ENCODE measurements around the gene SELPLG. TPM values are rescaled to one million over a fixed set of nuclear protein-coding genes. Genes with fewer than 3 reads are reported as not detected.
"Not testable (repeated sequence)": the region's sequence is repeated elsewhere in the genome, so short reads cannot be mapped to it uniquely, and the experiment has no call there.

SELPLG gene
- total and polyA plus RNA-seq, 3 experiments from 2014 or later = 37.0 to 760 (median 37.7) TPM

GRCh38 chr12:108592033-108592909 lies 41.4 kb downstream of the SELPLG start:
- peak in 1 of 5 donors; percentile 20 for DNase-seq
- no peak overlapping the region for H3K4me3 ChIP-seq (ENCODE audit: low read length)
- H3K36me3 ChIP-seq (ENCODE audit: insufficient read depth, low read length) = no peaks in the 10 kb centered on the region
- no peak overlapping the region for H3K27ac ChIP-seq (ENCODE audit: low read depth, low read length)
- Mint-ChIP-seq H3K36me3 (no peaks in the 10 kb centered on the region), H3K27ac (peak overlapping the region in 1 of 8 donors; percentile 50), H3K27me3 (peaks cover 0 to 2% of the 10 kb centered on the region in 2 donors), H3K4me3 (no peak overlapping the region), H3K9me3 (no peaks in the 10 kb centered on the region), H3K4me1 (no peaks in the 10 kb centered on the region)
- H3K4me1 ChIP-seq (ENCODE audit: insufficient read depth, low read length) = no peaks in the 10 kb centered on the region
- CTCF ChIA-PET = no interaction called here
- no peaks in the 10 kb centered on the region for H3K9me3 ChIP-seq (ENCODE audit: low read length)
- H3K27me3 ChIP-seq (ENCODE audit: insufficient read depth, low read length, poor library complexity, severe bottlenecking) = no peaks in the 10 kb centered on the region
- POLR2A ChIA-PET = no interaction called here

- no peaks in the 10 kb centered on the region for H3K9me3 ChIP-seq (ENCODE audit: low read length)
- H3K27ac ChIP-seq (ENCODE audit: low read depth, low read length) = no peak overlapping the region
- Mint-ChIP-seq H3K27me3 (peaks cover 0 to 2% of the 10 kb centered on the region in 2 donors), H3K4me1 (no peaks in the 10 kb centered on the region), H3K4me3 (no peak overlapping the region), H3K36me3 (no peaks in the 10 kb centered on the region), H3K9me3 (no peaks in the 10 kb centered on the region), H3K27ac (peak overlapping the region in 1 of 8 donors; percentile 54)
- H3K27me3 ChIP-seq (ENCODE audit: insufficient read depth, low read length, poor library complexity, severe bottlenecking) = no peaks in the 10 kb centered on the region
- H3K4me3 ChIP-seq (ENCODE audit: low read length) = no peak overlapping the region
- H3K36me3 ChIP-seq (ENCODE audit: insufficient read depth, low read length) = no peaks in the 10 kb centered on the region
- peak in 1 of 5 donors; percentile 33 for DNase-seq
- no peaks in the 10 kb centered on the region for H3K4me1 ChIP-seq (ENCODE audit: insufficient read depth, low read length)
- ChIA-PET POLR2A (no interaction called here), CTCF (no interaction called here)
Measured at GRCh38 chr12:108591267-108591980, 42.3 kb downstream of the SELPLG start.

GRCh38 chr12:108590463-108590862 lies 43.2 kb downstream of the SELPLG start:
- H3K27me3 ChIP-seq (ENCODE audit: insufficient read depth, low read length, poor library complexity, severe bottlenecking); H3K4me3 Mint-ChIP-seq; H3K9me3 ChIP-seq (ENCODE audit: low read length); H3K9me3 Mint-ChIP-seq; H3K4me1 ChIP-seq (ENCODE audit: insufficient read depth, low read length); H3K36me3 Mint-ChIP-seq; H3K36me3 ChIP-seq (ENCODE audit: insufficient read depth, low read length); H3K27ac ChIP-seq (ENCODE audit: low read depth, low read length); H3K4me3 ChIP-seq (ENCODE audit: low read length); POLR2A ChIA-PET; DNase-seq; H3K27me3 Mint-ChIP-seq; H3K4me1 Mint-ChIP-seq; CTCF ChIA-PET: not testable (repeated sequence)
- H3K27ac Mint-ChIP-seq = peak overlapping the region in 1 of 8 donors; percentile 38

- Histone ChIP-seq H3K4me3 (ENCODE audit: low read length) (no peak overlapping the region), H3K4me1 (ENCODE audit: insufficient read depth, low read length) (no peaks in the 10 kb centered on the region), H3K9me3 (ENCODE audit: low read length) (no peaks in the 10 kb centered on the region), H3K27ac (ENCODE audit: low read depth, low read length) (no peak overlapping the region), H3K36me3 (ENCODE audit: insufficient read depth, low read length) (no peaks in the 10 kb centered on the region), H3K27me3 (ENCODE audit: insufficient read depth, low read length, poor library complexity, severe bottlenecking) (no peaks in the 10 kb centered on the region)
- POLR2A ChIA-PET = no interaction called here
- no peak for DNase-seq
- H3K27ac Mint-ChIP-seq = no peak overlapping the region
- CTCF ChIA-PET = interaction anchor here (1.1 kb wide), 1 partner anchor 28 kb away, joined by 4 read pairs; no protein-coding TSS in a partner anchor
- no peaks in the 10 kb centered on the region for H3K9me3 Mint-ChIP-seq
- H3K4me3 Mint-ChIP-seq = no peak overlapping the region
- H3K27me3 Mint-ChIP-seq = peaks cover 0 to 2% of the 10 kb centered on the region in 2 donors
- H3K4me1 Mint-ChIP-seq = no peaks in the 10 kb centered on the region
- H3K36me3 Mint-ChIP-seq = no peaks in the 10 kb centered on the region
Measured at GRCh38 chr12:108589840-108590229, 43.9 kb downstream of the SELPLG start.

GRCh38 chr12:108589028-108589839 lies 44.5 kb downstream of the SELPLG start:
- Histone ChIP-seq H3K27ac (ENCODE audit: low read depth, low read length) (no peak overlapping the region), H3K4me1 (ENCODE audit: insufficient read depth, low read length) (no peaks in the 10 kb centered on the region), H3K9me3 (ENCODE audit: low read length) (no peaks in the 10 kb centered on the region), H3K36me3 (ENCODE audit: insufficient read depth, low read length) (no peaks in the 10 kb centered on the region), H3K27me3 (ENCODE audit: insufficient read depth, low read length, poor library complexity, severe bottlenecking) (no peaks in the 10 kb centered on the region), H3K4me3 (ENCODE audit: low read length) (no peak overlapping the region)
- Mint-ChIP-seq H3K9me3 (no peaks in the 10 kb centered on the region), H3K36me3 (no peaks in the 10 kb centered on the region), H3K4me3 (no peak overlapping the region), H3K27ac (no peak overlapping the region), H3K4me1 (no peaks in the 10 kb centered on the region), H3K27me3 (peaks cover 0 to 2% of the 10 kb centered on the region in 2 donors)
- peak in 1 of 5 donors; percentile 30 for DNase-seq
- POLR2A ChIA-PET = no interaction called here
- CTCF ChIA-PET = interaction anchor here (1.1 kb wide), 1 partner anchor 28 kb away, joined by 4 read pairs; no protein-coding TSS in a partner anchor

GRCh38 chr12:108587826-108588225 lies 45.9 kb downstream of the SELPLG start:
- H3K27me3 ChIP-seq (ENCODE audit: insufficient read depth, low read length, poor library complexity, severe bottlenecking) = no peaks in the 10 kb centered on the region
- Mint-ChIP-seq H3K36me3 (no peaks in the 10 kb centered on the region), H3K4me1 (no peaks in the 10 kb centered on the region), H3K9me3 (no peaks in the 10 kb centered on the region), H3K27me3 (peaks cover 0 to 2% of the 10 kb centered on the region in 2 donors), H3K4me3 (peak overlapping the region in 1 of 7 donors; percentile 32), H3K27ac (no peak overlapping the region)
- H3K36me3 ChIP-seq (ENCODE audit: insufficient read depth, low read length) = no peaks in the 10 kb centered on the region
- H3K4me1 ChIP-seq (ENCODE audit: insufficient read depth, low read length) = no peaks in the 10 kb centered on the region
- H3K9me3 ChIP-seq (ENCODE audit: low read length) = no peaks in the 10 kb centered on the region
- ChIA-PET CTCF (no interaction called here), POLR2A (no interaction called here)
- no peak overlapping the region for H3K27ac ChIP-seq (ENCODE audit: low read depth, low read length)
- no peak for DNase-seq
- no peak overlapping the region for H3K4me3 ChIP-seq (ENCODE audit: low read length)

GRCh38 chr12:108586306-108586705 lies 47.4 kb downstream of the SELPLG start:
- no peaks in the 10 kb centered on the region for H3K9me3 Mint-ChIP-seq
- DNase-seq = peak in 1 of 5 donors; percentile 14
- no peaks in the 10 kb centered on the region for H3K4me1 Mint-ChIP-seq
- Histone ChIP-seq H3K27ac (ENCODE audit: low read depth, low read length) (no peak overlapping the region), H3K9me3 (ENCODE audit: low read length) (no peaks in the 10 kb centered on the region), H3K4me3 (ENCODE audit: low read length) (no peak overlapping the region), H3K27me3 (ENCODE audit: insufficient read depth, low read length, poor library complexity, severe bottlenecking) (no peaks in the 10 kb centered on the region), H3K4me1 (ENCODE audit: insufficient read depth, low read length) (no peaks in the 10 kb centered on the region), H3K36me3 (ENCODE audit: insufficient read depth, low read length) (no peaks in the 10 kb centered on the region)
- POLR2A ChIA-PET = no interaction called here
- H3K4me3 Mint-ChIP-seq = no peak overlapping the region
- CTCF ChIA-PET = interaction anchor here (0.7 kb wide), 1 partner anchor 10 kb away, joined by 3 read pairs; no protein-coding TSS in a partner anchor
- no peak overlapping the region for H3K27ac Mint-ChIP-seq
- H3K36me3 Mint-ChIP-seq = no peaks in the 10 kb centered on the region
- H3K27me3 Mint-ChIP-seq = peaks cover 0 to 2% of the 10 kb centered on the region in 2 donors

All from CD8-positive, alpha-beta memory T cell (primary cell).